GM18526 (cell line): Measurements from ENCODE around the gene PLA2G4E.

Experiments used
- POLR2A ChIP-seq: IDR thresholded peaks from 3 replicates; pipeline ENCODE4 v1.6.1; 2011; ENCODE audit not compliant: insufficient read length; ENCODE audit errors: extremely low read depth

The PLA2G4E gene

GRCh38 chr15:41952013-41952563 lies 68.8 kb downstream of the PLA2G4E start:
- TF ChIP-seq POLR2A: no peak

GRCh38 chr15:41951571-41951970 lies 69.3 kb downstream of the PLA2G4E start:
- TF ChIP-seq POLR2A: no peak

- TF ChIP-seq POLR2A: no peak
Observed at GRCh38 chr15:41950489-41950888, 70.4 kb downstream of the PLA2G4E start.

- TF ChIP-seq POLR2A: no peak
Observed at GRCh38 chr15:41950127-41950483, 70.7 kb downstream of the PLA2G4E start.

GRCh38 chr15:41949401-41950126 lies 71.3 kb downstream of the PLA2G4E start:
- no peak for TF ChIP-seq POLR2A

GRCh38 chr15:41948490-41948889 lies 72.4 kb downstream of the PLA2G4E start:
- no peak for TF ChIP-seq POLR2A

GRCh38 chr15:41946970-41947369 lies 73.9 kb downstream of the PLA2G4E start:
- TF ChIP-seq POLR2A: no peak

GRCh38 chr15:41945731-41946130 lies 75.1 kb downstream of the PLA2G4E start:
- no peak for TF ChIP-seq POLR2A

GRCh38 chr15:41945221-41945620 lies 75.6 kb downstream of the PLA2G4E start:
- no peak for TF ChIP-seq POLR2A

GRCh38 chr15:41944313-41944940 lies 76.4 kb downstream of the PLA2G4E start:
- TF ChIP-seq POLR2A: no peak

GRCh38 chr15:41943543-41944312 lies 77.1 kb downstream of the PLA2G4E start:
- no peak for TF ChIP-seq POLR2A

GRCh38 chr15:41942886-41943285 lies 78.0 kb downstream of the PLA2G4E start:
- no peak for TF ChIP-seq POLR2A

- TF ChIP-seq POLR2A: no peak
Observed at GRCh38 chr15:41941644-41942415, 79.0 kb downstream of the PLA2G4E start.

- TF ChIP-seq POLR2A: no peak
Observed at GRCh38 chr15:41940441-41940857, 80.4 kb downstream of the PLA2G4E start.

GRCh38 chr15:41939986-41940385 lies 80.9 kb downstream of the PLA2G4E start:
- TF ChIP-seq POLR2A: no peak

GRCh38 chr15:41937568-41937923 lies 83.3 kb downstream of the PLA2G4E start:
- TF ChIP-seq POLR2A: no peak
